Astrocyte (in vitro differentiated cells and primary cell): ENCODE results near the gene NAA35. TPM values are rescaled to one million over a fixed set of nuclear protein-coding genes. Genes with fewer than 3 reads are reported as not detected.

ENCODE experiments used
- DNase-seq: peaks from one replicate; pipeline ENCODE4 v3.0.0-alpha.2; 2010; ENCODE audit warnings: low read depth
- FAIRE-seq: peaks from 2 replicates; lab custom pipeline; 2011; peaks lifted over from hg19 to GRCh38; lab: Jason Lieb, UNC
- H2AFZ ChIP-seq: 2 replicates; pipeline ENCODE4 v1.6.0; 2012; ENCODE audit warnings: low read depth, low read length, inconsistent platforms
- H3K27ac ChIP-seq: 2 replicates; pipeline ENCODE4 v1.5.1; 2011; ENCODE audit warnings: low read depth, low read length, inconsistent platforms
- H3K27me3 ChIP-seq: 2 replicates; pipeline ENCODE4 v1.6.0; 2011; ENCODE audit warnings: low read length, inconsistent platforms; ENCODE audit not compliant: insufficient read depth
- H3K36me3 ChIP-seq: 2 replicates; pipeline ENCODE4 v1.5.1; 2011; ENCODE audit warnings: low read length, inconsistent platforms; ENCODE audit not compliant: insufficient read depth
- H3K4me1 ChIP-seq: 2 replicates; pipeline ENCODE4 v1.5.1; 2011; ENCODE audit warnings: low read length, inconsistent platforms; ENCODE audit not compliant: insufficient read depth
- H3K4me2 ChIP-seq: 2 replicates; pipeline ENCODE4 v1.6.0; 2012; ENCODE audit warnings: low read length, inconsistent platforms
- H3K4me3 ChIP-seq: 2 replicates; pipeline ENCODE4 v1.5.1; 2011; ENCODE audit warnings: low read depth, mild to moderate bottlenecking, low read length, inconsistent platforms; ENCODE audit not compliant: insufficient read depth
- H3K79me2 ChIP-seq: 2 replicates; pipeline ENCODE4 v1.6.0; 2012; ENCODE audit warnings: mild to moderate bottlenecking, low read length, inconsistent platforms; ENCODE audit not compliant: insufficient read depth
- H3K9ac ChIP-seq: 2 replicates; pipeline ENCODE4 v1.6.0; 2012; ENCODE audit warnings: mild to moderate bottlenecking, low read length, inconsistent platforms
- H3K9me3 ChIP-seq: 2 replicates; pipeline ENCODE4 v1.5.1; 2012; ENCODE audit warnings: low read depth, mild to moderate bottlenecking, low read length, inconsistent platforms; ENCODE audit not compliant: insufficient read depth
- H4K20me1 ChIP-seq: 2 replicates; pipeline ENCODE4 v1.6.0; 2012; ENCODE audit warnings: low read length, inconsistent platforms; ENCODE audit not compliant: insufficient read depth
- H3K27ac Mint-ChIP-seq: one replicate; pipeline ENCODE4 v1.8.0; 2021; ENCODE audit warnings: mild to moderate bottlenecking, mixed read lengths; ENCODE audit not compliant: unreplicated experiment
- H3K27me3 Mint-ChIP-seq: one replicate; pipeline ENCODE4 v1.8.0; 2021; ENCODE audit warnings: low read depth, mixed read lengths; ENCODE audit not compliant: unreplicated experiment
- H3K36me3 Mint-ChIP-seq: one replicate; pipeline ENCODE4 v1.8.0; 2021; ENCODE audit warnings: low read depth, mixed read lengths; ENCODE audit not compliant: unreplicated experiment
- H3K4me1 Mint-ChIP-seq: one replicate; pipeline ENCODE4 v1.8.0; 2021; ENCODE audit warnings: low read depth, mixed read lengths; ENCODE audit not compliant: unreplicated experiment
- H3K4me3 Mint-ChIP-seq: one replicate; pipeline ENCODE4 v1.8.0; 2021; ENCODE audit warnings: mild to moderate bottlenecking, moderate library complexity, mixed read lengths; ENCODE audit not compliant: unreplicated experiment
- H3K9me3 Mint-ChIP-seq: one replicate; pipeline ENCODE4 v1.8.0; 2021; ENCODE audit warnings: mild to moderate bottlenecking, mixed read lengths; ENCODE audit not compliant: unreplicated experiment
- CTCF ChIP-seq: IDR thresholded peaks from 2 replicates; pipeline ENCODE4 v1.5.1; 2011; ENCODE audit warnings: low read depth, mild to moderate bottlenecking, inconsistent platforms, low read length, moderate library complexity; ENCODE audit not compliant: insufficient read depth
- EZH2 ChIP-seq: IDR thresholded peaks from 2 replicates; pipeline ENCODE4 v1.6.1; 2012; ENCODE audit warnings: mild to moderate bottlenecking, low read length, inconsistent platforms; ENCODE audit not compliant: insufficient read depth
- total RNA-seq: library from RNA; stranded (reverse); gene quantifications from 2 replicates; pipeline ENCODE4 v1.2.1, GENCODE V29; 2021

The NAA35 gene
- total RNA-seq, 1 donor from 2014 or later, result 31.4 TPM

DNA sequence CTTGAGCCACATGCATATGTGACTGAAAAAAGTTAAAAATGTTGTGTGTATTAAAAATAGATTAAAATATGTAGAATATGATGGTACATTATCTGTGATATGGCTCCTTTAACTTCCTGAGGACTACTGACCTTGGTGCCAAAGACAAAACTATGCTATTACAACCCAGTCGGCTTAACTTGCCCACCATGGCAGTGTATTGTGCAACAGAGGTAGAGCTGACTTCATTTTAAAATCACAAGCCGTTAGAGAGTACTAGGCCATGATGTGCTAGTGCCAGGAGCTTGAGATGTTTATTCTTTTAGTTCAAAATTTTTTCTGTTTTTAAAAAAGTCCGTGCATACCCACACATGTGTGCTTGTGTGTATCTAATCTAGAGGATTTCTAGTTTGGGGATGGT lies 46.3 kb downstream of the NAA35 start:
- no peaks in the 10 kb centered on the region for H3K27me3 ChIP-seq
- peaks cover 4% of the 10 kb centered on the region for H3K9me3 Mint-ChIP-seq
- H3K4me1 Mint-ChIP-seq, result no peaks in the 10 kb centered on the region
- H3K79me2 ChIP-seq, result no peaks in the 10 kb centered on the region
- H3K27me3 Mint-ChIP-seq, result no peaks in the 10 kb centered on the region
- no peaks in the 10 kb centered on the region for H3K9me3 ChIP-seq
- H3K4me3 Mint-ChIP-seq, result no peak overlapping the region
- no peaks in the 10 kb centered on the region for H3K4me1 ChIP-seq
- H3K4me3 ChIP-seq, result no peak overlapping the region
- DNase-seq, result no peak
- H3K4me2 ChIP-seq, result no peak overlapping the region
- TF ChIP-seq EZH2 (no peak), CTCF (no peak)
- no peak overlapping the region for H2AFZ ChIP-seq
- H3K27ac ChIP-seq, result no peak overlapping the region
- H3K9ac ChIP-seq, result no peak overlapping the region
- peaks cover 8% of the 10 kb centered on the region for H3K36me3 ChIP-seq
- no peaks in the 10 kb centered on the region for H4K20me1 ChIP-seq
- no peak overlapping the region for H3K27ac Mint-ChIP-seq
- H3K36me3 Mint-ChIP-seq, result peaks cover 27% of the 10 kb centered on the region
- peak; percentile 43 for FAIRE-seq

DNA sequence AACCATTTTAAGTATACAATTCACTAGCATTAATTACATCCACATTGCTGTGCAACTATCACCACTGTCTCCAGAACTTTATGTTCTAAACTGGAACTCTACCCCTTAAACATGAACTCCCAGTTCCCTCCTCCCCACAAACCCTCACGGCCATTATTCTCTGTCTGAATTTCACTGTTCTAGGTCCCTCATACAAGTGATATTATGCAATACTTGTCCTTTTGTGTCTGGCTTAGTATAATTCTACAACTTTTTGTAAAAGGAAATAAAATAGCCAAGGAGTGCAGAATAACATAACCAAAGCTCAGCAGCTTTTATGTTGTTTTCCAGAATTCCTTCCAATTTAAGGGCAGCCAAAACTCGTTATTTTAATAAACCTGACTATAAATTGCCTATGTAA lies 53.2 kb downstream of the NAA35 start:
- H3K9me3 Mint-ChIP-seq, result peaks cover 4% of the 10 kb centered on the region
- Histone ChIP-seq H2AFZ (no peak overlapping the region), H3K4me1 (no peaks in the 10 kb centered on the region), H4K20me1 (no peaks in the 10 kb centered on the region), H3K36me3 (peaks cover 4% of the 10 kb centered on the region), H3K4me3 (no peak overlapping the region), H3K27ac (no peak overlapping the region), H3K9me3 (no peaks in the 10 kb centered on the region), H3K79me2 (no peaks in the 10 kb centered on the region), H3K4me2 (no peak overlapping the region), H3K9ac (no peak overlapping the region), H3K27me3 (no peaks in the 10 kb centered on the region)
- no peaks in the 10 kb centered on the region for H3K4me1 Mint-ChIP-seq
- peaks cover 15% of the 10 kb centered on the region for H3K36me3 Mint-ChIP-seq
- FAIRE-seq (no peak), DNase-seq (no peak)
- H3K27ac Mint-ChIP-seq, result no peak overlapping the region
- no peaks in the 10 kb centered on the region for H3K27me3 Mint-ChIP-seq
- TF ChIP-seq CTCF (no peak), EZH2 (no peak)
- no peak overlapping the region for H3K4me3 Mint-ChIP-seq

GRCh38 chr9:85995097-85995496 lies 54.2 kb downstream of the NAA35 start:
- Histone ChIP-seq H4K20me1 (no peaks in the 10 kb centered on the region), H3K9ac (no peak overlapping the region), H3K27ac (no peak overlapping the region), H3K36me3 (peaks cover 4% of the 10 kb centered on the region), H2AFZ (no peak overlapping the region), H3K4me1 (no peaks in the 10 kb centered on the region), H3K27me3 (no peaks in the 10 kb centered on the region), H3K9me3 (no peaks in the 10 kb centered on the region), H3K4me2 (no peak overlapping the region), H3K4me3 (no peak overlapping the region), H3K79me2 (no peaks in the 10 kb centered on the region)
- no peaks in the 10 kb centered on the region for H3K27me3 Mint-ChIP-seq
- DNase-seq (no peak), FAIRE-seq (no peak)
- TF ChIP-seq EZH2, result no peak
- TF ChIP-seq CTCF, result no peak
- no peak overlapping the region for H3K4me3 Mint-ChIP-seq
- H3K36me3 Mint-ChIP-seq, result peaks cover 15% of the 10 kb centered on the region
- no peaks in the 10 kb centered on the region for H3K4me1 Mint-ChIP-seq
- no peak overlapping the region for H3K27ac Mint-ChIP-seq
- peaks cover 4% of the 10 kb centered on the region for H3K9me3 Mint-ChIP-seq
